GM12878 (cell line): Measurements from ENCODE around the gene TNIP3. TPM values are rescaled to one million over a fixed set of nuclear protein-coding genes. Genes with fewer than 3 reads are reported as not detected.

Source experiments
- ATAC-seq: fragments of 200-7000 bp; cut with Tn5 transposase; 3 replicates; pipeline ENCODE4 v1.9.1; 2020; ENCODE audit warnings: mild to moderate bottlenecking, moderate library complexity
- BruUV-seq: library from RNA; stranded (reverse); fragments of 400-500 nt; replicated peaks from 2 replicates; lab custom pipeline; 2021; lab: Mats Ljungman, UMichigan
- CTCF ChIA-PET: fragments of 300-600 bp; sonication (Branson Sonifier 250); formaldehyde crosslinking; extraction: SDS; loops from one replicate; lab custom pipeline; 2021; ENCODE audit warnings: inconsistent platforms; lab: Yijun Ruan, JAX
- POLR2A ChIA-PET: fragments of 350-600 bp; formaldehyde crosslinking; extraction: SDS; loops from one replicate; lab custom pipeline; 2021; ENCODE audit warnings: inconsistent platforms; lab: Charles Lee
- RAD21 ChIA-PET: fragments of 300-600 bp; sonication (Branson Sonifier 250); formaldehyde crosslinking; loops from one replicate; lab custom pipeline; 2023; ENCODE audit warnings: antibody characterized with exemption; ENCODE audit not compliant: unreplicated experiment; lab: Charles Lee
- SMC1A ChIA-PET: fragments of 300-600 bp; sonication (Branson Sonifier 250); formaldehyde crosslinking; loops from one replicate; lab custom pipeline; 2023; ENCODE audit not compliant: unreplicated experiment, uncharacterized antibody; lab: Charles Lee
- DNase-seq: peaks from one replicate; pipeline ENCODE4 v3.0.0-alpha.2; 2011; ENCODE audit warnings: low read depth, low spot score
- FAIRE-seq: peaks from 3 replicates; lab custom pipeline; 2011; peaks lifted over from hg19 to GRCh38; lab: Jason Lieb, UNC
- H2AFZ ChIP-seq: 2 replicates; pipeline ENCODE4 v1.6.0; 2011; ENCODE audit warnings: low read depth, low read length, control low read depth; ENCODE audit not compliant: control insufficient read depth
- H3K27ac ChIP-seq: 2 replicates; pipeline ENCODE4 v1.5.1; 2011; ENCODE audit warnings: control low read depth; ENCODE audit not compliant: control insufficient read depth, insufficient read depth
- H3K27me3 ChIP-seq, 2 experiments: replicated peaks in 1 of 2; 2 replicates each; pipeline versions ENCODE4 v1.6.0 to v1.6.1; 2011; ENCODE audit warnings: low read length in 1 of 2; ENCODE audit not compliant: control insufficient read depth in 2 of 2, insufficient read depth in 2 of 2
- H3K36me3 ChIP-seq, 2 experiments: 2 replicates each; pipeline ENCODE4 v1.5.1; 2011; ENCODE audit warnings: low read length in 1 of 2; ENCODE audit not compliant: control insufficient read depth in 2 of 2, insufficient read depth in 2 of 2
- H3K4me1 ChIP-seq: 2 replicates; pipeline ENCODE4 v1.6.1; 2011; ENCODE audit warnings: mild to moderate bottlenecking, low read length, moderate library complexity, mixed read lengths; ENCODE audit not compliant: control insufficient read depth, insufficient read depth
- H3K4me2 ChIP-seq: 2 replicates; pipeline ENCODE4 v1.6.0; 2011; ENCODE audit warnings: control low read depth; ENCODE audit not compliant: control insufficient read depth, insufficient read depth
- H3K4me3 ChIP-seq: fragments of 200-600 bp; sonication (generic); 2 replicates; pipeline ENCODE4 v1.5.1; 2016
- H3K79me2 ChIP-seq: 2 replicates; pipeline ENCODE4 v1.6.0; 2011; ENCODE audit warnings: low read length; ENCODE audit not compliant: control insufficient read depth, insufficient read depth
- H3K9ac ChIP-seq: 2 replicates; pipeline ENCODE4 v1.8.0; 2011; ENCODE audit warnings: low read length, control low read depth, mixed read lengths; ENCODE audit not compliant: control insufficient read depth, insufficient read depth
- H3K9me3 ChIP-seq: replicated peaks from 3 replicates; pipeline ENCODE4 v1.5.1; 2011; ENCODE audit warnings: mild to moderate bottlenecking, low read length; ENCODE audit not compliant: control insufficient read depth, insufficient read depth
- H4K20me1 ChIP-seq: 2 replicates; pipeline ENCODE4 v1.6.0; 2011; ENCODE audit not compliant: control insufficient read depth, insufficient read depth
- E2F4 ChIP-seq: IDR thresholded peaks from 2 replicates; pipeline ENCODE4 v1.6.1; 2012; ENCODE audit warnings: low read depth, low read length, improper control_type of control experiment
- HSF1 ChIP-seq: fragments of 150-350 bp; IDR thresholded peaks from 2 replicates; pipeline ENCODE4 v1.6.1; 2014; ENCODE audit warnings: mild to moderate bottlenecking, low read depth, low read length
- MEF2A ChIP-seq: IDR thresholded peaks from 2 replicates; pipeline ENCODE4 v1.6.1; 2011; ENCODE audit warnings: low read depth, mild to moderate bottlenecking, low read length, moderate library complexity; ENCODE audit not compliant: insufficient read depth
- NFIC ChIP-seq: IDR thresholded peaks from 2 replicates; pipeline ENCODE4 v1.6.1; 2012; ENCODE audit warnings: low read depth, mild to moderate bottlenecking, inconsistent platforms, low read length, moderate library complexity
- POU2F2 ChIP-seq: IDR thresholded peaks from 3 replicates; pipeline ENCODE4 v1.6.1; 2011; ENCODE audit warnings: low read depth, mild to moderate bottlenecking, low read length, borderline replicate concordance
- RELB ChIP-seq: fragments of 450-650 bp; IDR thresholded peaks from 2 replicates; pipeline ENCODE4 v1.6.1; 2017; ENCODE audit warnings: low read depth, mild to moderate bottlenecking, moderate library complexity
- RFX5 ChIP-seq: IDR thresholded peaks from 2 replicates; pipeline ENCODE4 v1.6.1; 2011; ENCODE audit warnings: low read depth, low read length, improper control_type of control experiment
- SMAD5 ChIP-seq: IDR thresholded peaks from 2 replicates; pipeline ENCODE4 v1.6.1; 2016; ENCODE audit warnings: antibody characterized with exemption, low read depth
- SREBF1 ChIP-seq: IDR thresholded peaks from 2 replicates; pipeline ENCODE4 v1.6.1; 2012; ENCODE audit warnings: mild to moderate bottlenecking, low read length
- ZZZ3 ChIP-seq: IDR thresholded peaks from 2 replicates; pipeline ENCODE4 v1.6.1; 2011; ENCODE audit warnings: low read depth; ENCODE audit not compliant: control insufficient read depth, insufficient read length
- WGBS: methylation state at CpG from one replicate; pipeline ENCODE4 v1.1.6; 2016; ENCODE audit warnings: low lambda C conversion rate; ENCODE audit not compliant: insufficient replicate concordance, insufficient coverage; ENCODE audit errors: missing lambda C conversion rate; 5-methylcytosine and 5-hydroxymethylcytosine counted together
- in situ Hi-C: fragments of 300-500 bp; cut with MboI; formaldehyde crosslinking; loops from 9 replicates; pipeline ENCODE4 v1.14.3; 2018; ENCODE audit warnings: mixed read lengths
- intact Hi-C: fragments of 100-400 bp; cut with micrococcal nuclease; formaldehyde crosslinking; loops from one replicate; pipeline ENCODE4 v1.14.2; 2022; ENCODE audit not compliant: unreplicated experiment
- polyA plus RNA-seq, 11 experiments: library from polyadenylated mRNA; depleted of rRNA in 4 of 11; unstranded in 6 of 11; stranded (reverse) in 5 of 11; fragments of >200 nt; fragmentation: Nextera tagmentation in 4 of 11; fragmentation: Illumina TruSeq in 1 of 11; extraction: Ambion mirVana in 4 of 11; extraction: Trizol in 1 of 11; gene quantifications; 1 replicate in 1 of 11; 2 replicates in 10 of 11; pipeline versions ENCODE4 v1.2.1 to v1.2.3, GENCODE V29; 2011 to 2016; ENCODE audit warnings: inconsistent platforms in 2 of 11, missing spikeins in 2 of 11, low read depth in 1 of 11
- total RNA-seq, 4 experiments: library from RNA; depleted of rRNA in 3 of 4; stranded (reverse); fragments of >200 nt in 3 of 4; fragmentation: Illumina TruSeq in 1 of 4; extraction: Trizol in 1 of 4; gene quantifications; 2 replicates each; pipeline versions ENCODE4 v1.2.1 to v1.2.3, GENCODE V29; 2013 to 2021
- TF ChIP-seq, protein P1 (sequence below): fragments of 450-650 bp; IDR thresholded peaks from 2 replicates; pipeline ENCODE4 v1.6.1; 2017; ENCODE audit warnings: antibody characterized with exemption, mild to moderate bottlenecking, moderate library complexity
- TF ChIP-seq, protein P2 (sequence below): IDR thresholded peaks from 2 replicates; pipeline ENCODE4 v1.6.1; 2011; ENCODE audit warnings: mild to moderate bottlenecking, low read depth, low read length, moderate library complexity; ENCODE audit not compliant: insufficient replicate concordance

The TNIP3 gene
- total and polyA plus RNA-seq, 10 of the 15 experiments (the other 5 are each of a cell fraction or from before 2014, with no cell fraction given), result 0.21 to 1.4 (median 0.67) TPM

- Histone ChIP-seq H3K9me3 (no peaks in the 10 kb centered on the region), H3K27me3 (no peaks in the 10 kb centered on the region), H3K4me1 (peaks cover 4% of the 10 kb centered on the region), H3K27ac (no peak overlapping the region), H2AFZ (no peak overlapping the region), H3K4me3 (no peak overlapping the region), H3K9ac (no peak overlapping the region), H3K4me2 (no peak overlapping the region), H4K20me1 (no peaks in the 10 kb centered on the region), H3K36me3 (no peaks in the 10 kb centered on the region), H3K79me2 (no peaks in the 10 kb centered on the region)
- RAD21 ChIA-PET, result interaction anchor here (0.6 to 3.2 kb wide), 18 partner anchors 8 to 1038 kb away, joined by 3 to 53 read pairs (median 5); no protein-coding TSS in a partner anchor
- ATAC-seq (peak; percentile 43), DNase-seq (peak; percentile 39), FAIRE-seq (peak; percentile 89)
- POLR2A ChIA-PET, result interaction anchor here (0.6 to 1.1 kb wide), 3 partner anchors 9 to 517 kb away, joined by 3 to 4 read pairs (median 3); no protein-coding TSS in a partner anchor
- BruUV-seq, result no TSS peak
- intact Hi-C loops (loop anchor here (1.0 kb wide), 2 partner anchors 60 to 115 kb away; no protein-coding TSS in a partner anchor), in situ Hi-C loops (loop anchor here (5.0 kb wide), 2 partner anchors 60 to 115 kb away; no protein-coding TSS in a partner anchor)
- SMC1A ChIA-PET, result interaction anchor here (0.7 to 6.4 kb wide), 26 partner anchors 8 to 229 kb away, joined by 3 to 121 read pairs (median 5); no protein-coding TSS in a partner anchor
- CTCF ChIA-PET, result interaction anchor here (0.5 to 7.7 kb wide), 49 partner anchors 7 to 1136 kb away, joined by 3 to 225 read pairs (median 4); no protein-coding TSS in a partner anchor
- WGBS, result under 1% methylated on average over 6 of the region's 6 CpGs
- TF ChIP-seq, protein P1, sequence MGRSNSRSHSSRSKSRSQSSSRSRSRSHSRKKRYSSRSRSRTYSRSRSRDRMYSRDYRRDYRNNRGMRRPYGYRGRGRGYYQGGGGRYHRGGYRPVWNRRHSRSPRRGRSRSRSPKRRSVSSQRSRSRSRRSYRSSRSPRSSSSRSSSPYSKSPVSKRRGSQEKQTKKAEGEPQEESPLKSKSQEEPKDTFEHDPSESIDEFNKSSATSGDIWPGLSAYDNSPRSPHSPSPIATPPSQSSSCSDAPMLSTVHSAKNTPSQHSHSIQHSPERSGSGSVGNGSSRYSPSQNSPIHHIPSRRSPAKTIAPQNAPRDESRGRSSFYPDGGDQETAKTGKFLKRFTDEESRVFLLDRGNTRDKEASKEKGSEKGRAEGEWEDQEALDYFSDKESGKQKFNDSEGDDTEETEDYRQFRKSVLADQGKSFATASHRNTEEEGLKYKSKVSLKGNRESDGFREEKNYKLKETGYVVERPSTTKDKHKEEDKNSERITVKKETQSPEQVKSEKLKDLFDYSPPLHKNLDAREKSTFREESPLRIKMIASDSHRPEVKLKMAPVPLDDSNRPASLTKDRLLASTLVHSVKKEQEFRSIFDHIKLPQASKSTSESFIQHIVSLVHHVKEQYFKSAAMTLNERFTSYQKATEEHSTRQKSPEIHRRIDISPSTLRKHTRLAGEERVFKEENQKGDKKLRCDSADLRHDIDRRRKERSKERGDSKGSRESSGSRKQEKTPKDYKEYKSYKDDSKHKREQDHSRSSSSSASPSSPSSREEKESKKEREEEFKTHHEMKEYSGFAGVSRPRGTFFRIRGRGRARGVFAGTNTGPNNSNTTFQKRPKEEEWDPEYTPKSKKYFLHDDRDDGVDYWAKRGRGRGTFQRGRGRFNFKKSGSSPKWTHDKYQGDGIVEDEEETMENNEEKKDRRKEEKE, result no peak
- TF ChIP-seq MEF2A (peak; percentile 50; the same call in 1 of the 2 replicates), POU2F2 (peak; percentile 34; the same call in 1 of the 3 replicates), NFIC (peak; percentile 28; the same call in 1 of the 2 replicates), ZZZ3 (no peak), RELB (no peak), RFX5 (no peak), HSF1 (no peak), E2F4 (no peak), SMAD5 (no peak), SREBF1 (no peak)
- TF ChIP-seq, protein P2, sequence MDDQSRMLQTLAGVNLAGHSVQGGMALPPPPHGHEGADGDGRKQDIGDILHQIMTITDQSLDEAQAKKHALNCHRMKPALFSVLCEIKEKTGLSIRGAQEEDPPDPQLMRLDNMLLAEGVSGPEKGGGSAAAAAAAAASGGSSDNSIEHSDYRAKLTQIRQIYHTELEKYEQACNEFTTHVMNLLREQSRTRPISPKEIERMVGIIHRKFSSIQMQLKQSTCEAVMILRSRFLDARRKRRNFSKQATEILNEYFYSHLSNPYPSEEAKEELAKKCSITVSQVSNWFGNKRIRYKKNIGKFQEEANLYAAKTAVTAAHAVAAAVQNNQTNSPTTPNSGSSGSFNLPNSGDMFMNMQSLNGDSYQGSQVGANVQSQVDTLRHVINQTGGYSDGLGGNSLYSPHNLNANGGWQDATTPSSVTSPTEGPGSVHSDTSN, result no peak
Measured at GRCh38 chr4:121192480-121192879, 28.4 kb upstream of the TNIP3 start.
